HG03025 (cell line): Measurements from ENCODE around the gene NUCB2.
"Not testable (repeated sequence)": the region's sequence is repeated elsewhere in the genome, so short reads cannot be mapped to it uniquely, and the experiment has no call there.

ENCODE experiments used
- ATAC-seq: cut with Tn5 transposase; IDR thresholded peaks from one replicate; pipeline ENCODE4 v1.9.1; 2021; ENCODE audit warnings: mild to moderate bottlenecking, moderate library complexity; ENCODE audit not compliant: unreplicated experiment, low FRiP score

Gene NUCB2

GRCh38 chr11:17267576-17267975 is 9.0 kb upstream of the NUCB2 start:
- no peak for ATAC-seq

- not testable (repeated sequence) for ATAC-seq
Observed at GRCh38 chr11:17268500-17268899, 8.0 kb upstream of the NUCB2 start.

GRCh38 chr11:17268902-17269301 is 7.6 kb upstream of the NUCB2 start:
- no peak for ATAC-seq

- ATAC-seq = no peak
Observed at GRCh38 chr11:17272801-17273200, 3.7 kb upstream of the NUCB2 start.

GRCh38 chr11:17273211-17273610 is 3.3 kb upstream of the NUCB2 start:
- ATAC-seq = no peak

- ATAC-seq = no peak
Observed at GRCh38 chr11:17273668-17274282, 2.8 kb upstream of the NUCB2 start.

- ATAC-seq = no peak
Observed at GRCh38 chr11:17275400-17276235, 921 bp upstream of the NUCB2 start.

- ATAC-seq = peak; percentile 21
Observed at GRCh38 chr11:17277024-17277584, 565 bp downstream of the NUCB2 start.

- ATAC-seq = no peak
Observed at GRCh38 chr11:17280494-17281127, 4.1 kb downstream of the NUCB2 start.

GRCh38 chr11:17286332-17286731 is 9.8 kb downstream of the NUCB2 start:
- no peak for ATAC-seq

GRCh38 chr11:17287058-17287457 is 10.5 kb downstream of the NUCB2 start:
- no peak for ATAC-seq

GRCh38 chr11:17291710-17292109 is 15.2 kb downstream of the NUCB2 start:
- ATAC-seq = no peak

GRCh38 chr11:17293311-17293710 is 16.8 kb downstream of the NUCB2 start:
- no peak for ATAC-seq

- no peak for ATAC-seq
Observed at GRCh38 chr11:17294033-17294432, 17.5 kb downstream of the NUCB2 start.

- no peak for ATAC-seq
Observed at GRCh38 chr11:17296852-17297559, 20.5 kb downstream of the NUCB2 start.

- ATAC-seq = peak; percentile 65
Observed at GRCh38 chr11:17298302-17298701, 21.8 kb downstream of the NUCB2 start.

GRCh38 chr11:17300372-17300771 is 23.8 kb downstream of the NUCB2 start:
- no peak for ATAC-seq

GRCh38 chr11:17313349-17314231 is 37.1 kb downstream of the NUCB2 start:
- no peak for ATAC-seq

GRCh38 chr11:17314232-17314547 is 37.7 kb downstream of the NUCB2 start:
- ATAC-seq = no peak

- no peak for ATAC-seq
Observed at GRCh38 chr11:17314904-17315426, 38.4 kb downstream of the NUCB2 start.
